Ecto neural progenitor cell (in vitro differentiated cells): ENCODE results near the gene RAPGEF3.

Experiments used
- DNase-seq: peaks from one replicate; pipeline ENCODE4 v3.0.0-alpha.2; 2018; ENCODE audit warnings: low spot score

The RAPGEF3 gene

DNA sequence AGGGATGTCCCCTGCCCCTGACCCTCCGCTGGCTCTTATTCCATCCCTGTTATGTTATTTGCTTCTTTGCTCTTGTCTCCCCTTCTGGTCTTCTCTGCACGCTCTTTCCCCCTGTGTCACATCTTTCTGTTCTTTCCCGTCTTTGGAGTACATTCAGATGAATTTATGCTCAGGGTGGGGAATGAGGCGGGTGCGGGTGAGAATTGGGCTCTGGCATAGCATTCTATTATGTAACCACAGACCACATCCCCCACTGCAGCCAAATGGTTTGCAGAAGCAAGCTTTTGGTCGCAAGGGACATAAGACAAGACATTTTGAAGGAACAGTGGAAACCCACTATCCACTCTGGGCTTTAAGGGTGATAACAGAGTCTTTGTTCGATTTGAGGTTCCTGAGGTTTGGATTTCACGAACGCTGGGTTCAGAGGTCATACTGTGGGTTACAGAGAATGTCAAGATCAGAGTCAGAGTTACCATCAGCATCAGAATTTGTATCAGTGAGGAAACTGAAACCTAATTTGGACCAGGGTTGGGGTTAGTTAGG, 37.2 kb downstream of the RAPGEF3 start:
- DNase-seq = no peak

DNA sequence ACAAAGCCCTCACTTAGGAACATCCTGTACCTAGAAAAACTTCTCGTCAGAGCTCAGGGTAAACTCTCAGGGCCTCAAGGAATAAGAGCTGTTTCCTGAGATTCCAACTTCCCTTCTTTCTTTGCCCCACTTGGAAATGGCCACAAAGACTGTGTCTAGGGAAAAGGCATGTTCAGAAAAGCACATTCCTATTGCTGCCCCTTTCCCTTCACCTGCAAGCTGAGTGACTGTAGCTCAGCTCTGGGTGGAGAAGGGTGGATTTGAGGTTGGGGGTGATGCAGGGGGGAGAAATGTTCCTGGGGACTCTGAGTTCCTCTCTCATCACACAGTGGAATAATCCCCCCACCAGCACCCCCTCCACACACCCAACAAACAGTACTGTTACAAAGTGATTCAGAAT, 40.1 kb downstream of the RAPGEF3 start:
- DNase-seq = peak; percentile 37

DNA sequence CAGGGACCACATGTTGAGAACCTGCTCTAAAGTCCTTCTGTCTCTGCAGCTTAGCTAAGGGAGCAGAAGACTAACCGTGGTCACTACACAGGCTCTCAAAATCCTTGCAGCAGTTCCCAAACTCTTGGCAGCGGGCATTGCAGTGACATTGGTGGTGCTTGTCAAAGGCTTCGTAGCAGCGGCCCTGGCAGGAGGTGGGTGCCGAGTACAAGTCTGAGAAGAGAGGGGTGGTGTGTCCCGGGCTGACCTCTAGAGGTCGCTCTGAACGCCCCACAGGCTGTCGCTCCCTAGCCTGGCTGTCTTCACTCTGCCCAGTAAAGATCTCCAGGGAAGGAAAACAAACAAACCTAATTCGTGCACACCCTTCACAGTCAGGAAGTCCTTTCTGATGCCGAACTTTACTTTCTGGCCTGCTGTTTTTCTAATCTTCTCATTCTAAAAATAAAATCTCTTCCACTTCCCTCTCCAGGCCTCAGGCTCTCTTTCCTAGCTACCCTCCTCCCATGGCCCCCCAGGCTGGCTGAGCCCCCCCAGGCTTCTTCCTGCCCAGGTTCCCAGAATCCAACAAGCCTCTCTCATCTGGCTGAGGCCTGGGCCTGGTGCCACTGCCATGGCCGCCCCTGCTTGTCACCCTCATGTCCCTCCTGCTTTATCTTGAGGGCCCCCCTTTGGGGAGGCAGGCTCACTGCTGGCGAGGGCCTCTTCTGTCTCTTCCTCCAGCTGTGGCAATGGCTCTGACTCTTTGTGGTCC, 41.1 kb downstream of the RAPGEF3 start:
- peak; percentile 90 for DNase-seq

- peak; percentile 54 for DNase-seq
Observed at GRCh38 chr12:47717046-47717442, 41.6 kb downstream of the RAPGEF3 start.

DNA sequence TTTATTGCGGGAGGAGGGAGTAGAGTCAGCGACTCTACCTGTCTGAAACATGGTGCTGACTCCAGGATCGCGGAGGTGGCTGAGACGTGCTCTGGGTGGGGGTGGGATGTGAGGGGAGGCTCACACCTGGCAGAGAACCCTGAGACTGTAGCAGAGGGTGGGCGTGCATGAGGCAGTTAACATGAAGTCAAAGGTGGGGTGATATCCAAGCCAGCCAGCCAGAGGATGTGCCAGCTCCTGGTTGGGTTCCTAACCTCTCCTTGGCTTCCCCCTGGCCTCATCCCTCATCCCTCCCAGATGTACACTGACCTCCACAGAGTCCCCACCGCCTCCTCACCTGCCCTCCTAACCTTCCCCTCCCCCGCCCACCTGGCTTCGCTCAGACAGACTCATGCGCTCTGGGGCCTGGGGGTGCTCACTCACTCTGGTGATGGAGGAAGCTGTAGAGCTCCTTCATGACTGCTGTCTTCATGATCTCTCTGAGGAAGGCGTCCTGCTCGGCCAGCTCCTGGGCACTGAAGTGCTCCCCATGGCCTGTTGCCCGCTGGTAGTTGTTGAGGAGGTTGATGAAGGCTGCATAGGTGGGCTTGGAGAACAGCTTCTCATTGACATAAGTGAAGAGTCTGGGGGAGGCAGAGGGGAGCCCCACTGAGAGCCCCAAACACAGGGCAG, 42.7 kb downstream of the RAPGEF3 start:
- DNase-seq = peak; percentile 46

GRCh38 chr12:47715393-47715876, 43.2 kb downstream of the RAPGEF3 start:
- DNase-seq = peak; percentile 84

GRCh38 chr12:47714826-47715386, 43.8 kb downstream of the RAPGEF3 start:
- DNase-seq = no peak

DNA sequence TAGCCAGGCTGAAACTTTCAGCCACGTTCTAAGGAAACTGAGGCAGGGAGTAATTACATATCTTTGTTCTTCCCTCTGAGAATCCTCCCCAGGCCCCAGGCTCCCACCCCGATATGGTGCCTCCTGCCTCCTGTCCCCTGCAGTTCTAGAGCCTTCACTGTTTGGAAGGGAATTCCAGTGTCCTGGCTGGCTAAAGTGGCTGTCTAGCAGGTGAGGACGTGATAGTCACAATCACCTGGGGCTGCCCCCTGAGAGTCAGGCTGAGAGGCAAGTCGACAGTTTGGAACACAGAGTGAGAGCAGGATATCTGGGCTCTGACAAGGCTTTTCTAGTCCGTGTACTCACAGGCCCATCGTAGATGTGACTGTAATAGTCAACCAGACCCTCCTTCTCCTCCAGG, 46.5 kb downstream of the RAPGEF3 start:
- no peak for DNase-seq

DNA sequence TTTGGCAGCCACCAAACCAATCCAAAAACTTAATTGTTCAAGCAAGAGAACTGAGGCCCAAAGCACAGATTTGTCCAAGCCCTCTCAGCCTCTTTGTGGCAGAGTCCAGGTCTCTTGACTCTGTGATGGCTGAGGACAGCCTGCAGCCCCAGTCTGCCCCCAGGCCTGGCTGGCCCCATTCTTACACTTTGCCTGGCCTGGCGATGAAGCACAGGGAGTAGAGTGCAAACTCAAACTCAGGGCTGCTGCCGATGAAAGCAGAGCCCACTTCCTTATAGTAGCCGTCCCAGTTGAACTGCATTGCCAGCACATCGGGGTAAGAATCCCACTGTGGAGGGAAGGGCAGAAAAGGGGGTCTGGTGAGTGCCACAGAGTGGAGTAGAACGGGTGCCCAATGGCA, 47.2 kb downstream of the RAPGEF3 start:
- no peak for DNase-seq

DNA sequence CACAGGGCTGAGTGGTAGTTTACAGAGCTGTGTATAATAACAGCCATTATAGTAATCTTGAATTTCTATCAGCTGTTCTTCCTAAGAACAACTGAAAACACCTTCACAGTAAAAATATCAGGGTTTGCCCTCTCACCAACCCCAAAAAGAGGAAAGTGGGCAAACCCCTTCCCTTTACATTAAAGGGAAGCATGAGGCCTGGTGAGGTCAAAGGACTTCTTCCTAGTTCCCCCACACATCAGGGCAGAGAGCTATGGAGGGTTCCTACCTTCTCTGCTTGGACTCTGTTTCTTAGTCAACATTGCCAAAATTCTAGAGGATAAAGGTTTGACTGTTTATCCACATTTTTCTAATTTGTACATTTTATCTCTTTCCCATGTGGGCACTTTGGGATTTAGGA, 48.4 kb downstream of the RAPGEF3 start:
- DNase-seq = no peak

DNA sequence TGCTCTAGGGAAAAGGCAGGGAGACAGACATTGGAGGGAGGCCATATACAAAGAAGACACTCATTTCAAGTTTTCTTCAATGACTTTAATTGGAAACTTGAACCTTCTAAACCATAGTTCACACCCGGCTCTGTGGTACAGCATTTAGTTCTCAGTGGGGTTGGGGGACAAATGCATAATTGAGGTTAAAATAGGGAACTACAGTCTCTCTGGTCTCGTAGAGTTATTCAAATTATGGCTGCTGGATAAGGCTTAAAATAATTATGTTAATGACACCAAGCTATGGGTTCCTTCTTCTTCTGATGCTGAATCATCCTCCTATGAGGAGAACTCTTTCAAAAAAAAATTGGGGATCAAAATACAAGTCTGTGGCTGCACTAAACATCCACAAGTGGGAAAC, 49.0 kb downstream of the RAPGEF3 start:
- no peak for DNase-seq

- no peak for DNase-seq
Observed at GRCh38 chr12:47709237-47709636, 49.4 kb downstream of the RAPGEF3 start.

- no peak for DNase-seq
Observed at GRCh38 chr12:47707905-47708543, 50.7 kb downstream of the RAPGEF3 start.

DNA sequence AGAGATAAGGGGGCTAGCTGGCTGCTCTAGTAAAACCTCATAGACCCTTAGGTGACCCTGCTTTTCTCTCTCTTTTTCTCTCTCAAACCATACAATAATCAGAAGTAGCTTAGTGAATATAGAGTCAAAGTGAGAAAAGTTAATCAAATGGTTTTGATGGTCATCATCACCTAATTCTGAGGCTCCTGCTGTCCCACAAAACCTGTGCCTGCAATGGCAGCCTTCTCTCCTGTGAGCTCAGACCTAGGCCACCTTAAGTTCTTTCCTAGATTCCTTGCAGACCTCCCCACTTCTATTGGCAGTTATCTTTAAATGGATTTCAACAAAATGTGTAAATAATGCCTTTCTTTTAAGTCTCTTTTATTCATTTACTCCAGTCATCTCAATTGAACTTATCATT, 51.3 kb downstream of the RAPGEF3 start:
- DNase-seq = no peak

- peak; percentile 98 for DNase-seq
Observed at GRCh38 chr12:47705566-47706425, 52.9 kb downstream of the RAPGEF3 start, which contains the start of gene RPAP3. TSS of gene RPAP3 (minus strand) at chr12:47706030. CDS start at chr12:47702840, 3,190 bp downstream.

GRCh38 chr12:47705229-47705565, 53.5 kb downstream of the RAPGEF3 start:
- no peak for DNase-seq

DNA sequence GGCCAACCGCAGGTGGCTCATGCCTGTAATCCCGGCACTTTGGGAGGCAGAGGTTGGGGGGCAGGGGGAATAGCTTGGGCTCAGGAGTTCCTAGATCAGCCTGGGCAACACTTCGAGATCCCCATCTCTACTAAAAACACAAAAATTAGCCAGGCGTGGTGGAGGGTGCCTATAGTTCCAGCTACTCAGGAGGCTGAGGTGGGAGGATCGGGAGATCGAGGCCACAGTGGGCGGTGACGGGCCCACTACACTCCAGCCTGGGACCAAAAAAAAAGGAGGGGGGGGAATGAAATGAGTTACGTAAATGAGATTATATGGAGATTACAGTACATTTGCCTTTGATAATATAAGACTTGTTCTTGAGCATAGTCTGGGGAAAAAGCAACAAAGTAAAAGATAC, 54.0 kb downstream of the RAPGEF3 start:
- no peak for DNase-seq

- no peak for DNase-seq
Observed at GRCh38 chr12:47700263-47700662, 58.4 kb downstream of the RAPGEF3 start.

DNA sequence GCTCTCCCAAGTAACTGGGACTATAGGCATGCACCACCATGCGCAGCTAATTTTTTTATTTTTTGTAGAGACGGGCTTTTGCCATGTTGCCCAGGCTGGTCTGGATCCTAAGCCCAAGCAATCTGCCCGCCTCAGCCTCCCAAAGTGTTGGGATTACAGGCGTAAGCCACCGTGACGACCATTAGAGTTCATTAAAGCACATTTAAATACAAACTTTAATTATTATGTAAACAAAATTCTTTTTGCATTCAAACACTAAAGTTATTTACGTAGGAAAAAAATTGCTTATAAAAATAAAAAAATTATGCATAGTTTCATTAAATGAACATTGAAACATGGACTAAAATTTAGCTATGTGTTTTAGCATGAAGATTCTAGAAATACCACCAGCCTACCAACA, 60.0 kb downstream of the RAPGEF3 start:
- DNase-seq = no peak

DNA sequence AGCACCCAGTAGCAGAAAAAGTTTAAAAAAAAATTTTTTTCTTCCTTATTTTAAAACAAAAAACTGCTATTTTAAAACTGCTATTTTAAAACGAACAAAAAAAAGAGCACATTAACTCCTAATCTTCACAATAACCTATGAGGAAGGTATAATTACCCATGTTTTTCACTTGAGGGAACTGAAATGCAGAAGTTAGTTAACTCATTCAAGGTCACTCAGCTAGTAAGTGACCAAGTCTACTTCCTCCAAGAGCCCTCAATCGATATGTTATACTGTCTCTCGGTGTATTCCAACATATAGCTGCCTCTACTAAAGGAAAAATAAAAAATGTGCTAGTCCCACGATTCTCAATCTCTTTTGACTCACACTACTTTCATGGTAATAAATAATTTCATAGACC, 60.6 kb downstream of the RAPGEF3 start:
- DNase-seq = no peak

DNA sequence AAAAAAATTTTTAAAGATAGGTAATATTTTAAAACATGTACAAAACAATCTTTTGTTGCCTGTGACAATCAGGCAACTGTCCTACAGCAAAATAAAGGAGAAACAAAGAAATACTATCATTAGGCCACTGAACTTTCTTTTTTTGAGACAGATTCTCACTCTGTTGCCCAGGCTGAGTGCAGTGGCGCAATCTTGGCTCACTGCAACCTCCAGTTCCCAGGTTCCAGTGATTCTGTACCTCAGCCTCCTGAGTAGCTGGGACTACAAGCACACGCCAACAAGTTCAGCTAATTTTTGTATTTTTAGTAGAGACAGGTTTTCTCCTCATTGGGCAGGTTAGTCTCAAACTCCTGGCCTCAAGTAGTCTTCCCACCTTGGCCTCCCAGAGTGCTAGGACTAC, 69.5 kb downstream of the RAPGEF3 start:
- DNase-seq = no peak

DNA sequence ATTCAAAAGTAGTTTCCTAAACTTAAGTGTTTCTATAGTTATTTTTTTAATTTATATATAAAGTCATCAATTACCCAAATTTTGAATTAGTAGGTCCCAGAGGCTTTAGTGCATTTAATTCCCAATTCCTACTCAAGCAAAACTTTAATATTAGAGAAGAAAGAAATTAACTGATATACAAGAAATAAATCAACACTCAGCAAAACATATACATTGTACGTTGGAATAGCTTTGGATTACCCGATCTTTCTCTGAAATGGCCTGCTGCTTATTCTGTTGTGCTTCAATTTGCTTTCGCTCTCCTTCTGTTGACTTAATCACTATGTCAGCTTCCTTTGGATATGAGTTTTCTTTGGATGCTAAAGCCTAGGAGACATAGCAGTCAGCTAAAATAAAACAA, 71.0 kb downstream of the RAPGEF3 start:
- DNase-seq = no peak
